HG02885 (cell line): ENCODE results near the gene CBY1.

Experiments
- ATAC-seq: cut with Tn5 transposase; IDR thresholded peaks from one replicate; pipeline ENCODE4 v1.9.1; 2021; ENCODE audit warnings: mild to moderate bottlenecking; ENCODE audit not compliant: unreplicated experiment, poor library complexity

CBY1 gene

GRCh38 chr22:38718414-38718813 is 62.0 kb downstream of the CBY1 start:
- no peak for ATAC-seq

GRCh38 chr22:38719196-38719595 is 62.8 kb downstream of the CBY1 start:
- ATAC-seq = no peak

- no peak for ATAC-seq
Observed at GRCh38 chr22:38720350-38720749, 63.9 kb downstream of the CBY1 start.

- ATAC-seq = no peak
Observed at GRCh38 chr22:38721551-38721950, 65.1 kb downstream of the CBY1 start.
